CD8-positive, alpha-beta memory T cell (primary cell): Measurements from ENCODE around the gene SPNS3. TPM values are rescaled to one million over a fixed set of nuclear protein-coding genes. Genes with fewer than 3 reads are reported as not detected.

Experiments
- CTCF ChIA-PET: fragments of 350-600 bp; sonication (Branson Sonifier 250); formaldehyde crosslinking; loops from one replicate; lab custom pipeline; 2021; ENCODE audit warnings: antibody characterized with exemption; lab: Charles Lee
- POLR2A ChIA-PET: fragments of 350-600 bp; sonication (Branson Sonifier 250); formaldehyde crosslinking; loops from one replicate; lab custom pipeline; 2021; ENCODE audit warnings: antibody characterized with exemption; lab: Charles Lee
- DNase-seq, 5 donors: peaks; one replicate each; pipeline versions ENCODE4 v3.0.0 to v3.0.0-alpha.2; 2020 to 2022; ENCODE audit warnings: mixed read lengths in 1 of 5
- H3K27ac ChIP-seq: one replicate; pipeline ENCODE4 v1.7.0; 2013; ENCODE audit warnings: low read depth, mild to moderate bottlenecking, low read length, moderate library complexity
- H3K27me3 ChIP-seq: 2 replicates; pipeline ENCODE4 v1.7.0; 2013; ENCODE audit warnings: low read length, mild to moderate bottlenecking; ENCODE audit not compliant: insufficient read depth, poor library complexity, severe bottlenecking
- H3K36me3 ChIP-seq: 2 replicates; pipeline ENCODE4 v1.7.0; 2013; ENCODE audit warnings: mild to moderate bottlenecking, low read length, moderate library complexity; ENCODE audit not compliant: insufficient read depth
- H3K4me1 ChIP-seq: 2 replicates; pipeline ENCODE4 v1.7.0; 2013; ENCODE audit warnings: mild to moderate bottlenecking, low read length, moderate library complexity; ENCODE audit not compliant: insufficient read depth
- H3K4me3 ChIP-seq: 2 replicates; pipeline ENCODE4 v1.7.0; 2013; ENCODE audit warnings: mild to moderate bottlenecking, low read length
- H3K9me3 ChIP-seq: 2 replicates; pipeline ENCODE4 v1.7.0; 2013; ENCODE audit warnings: mild to moderate bottlenecking, low read length
- H3K27ac Mint-ChIP-seq, 8 donors: one replicate each; pipeline ENCODE4 v1.8.0; 2020 to 2021; ENCODE audit warnings: mixed read lengths in 8 of 8, mild to moderate bottlenecking in 6 of 8, inconsistent platforms in 3 of 8, moderate library complexity in 3 of 8
- H3K27me3 Mint-ChIP-seq, 2 donors: one replicate each; pipeline ENCODE4 v1.8.0; 2020 to 2021; ENCODE audit warnings: mixed read lengths in 2 of 2, mild to moderate bottlenecking in 1 of 2, moderate library complexity in 1 of 2
- H3K36me3 Mint-ChIP-seq, 3 donors: one replicate each; pipeline ENCODE4 v1.8.0; 2020 to 2021; ENCODE audit warnings: mixed read lengths in 3 of 3, inconsistent platforms in 1 of 3, mild to moderate bottlenecking in 1 of 3
- H3K4me1 Mint-ChIP-seq, 3 donors: one replicate each; pipeline ENCODE4 v1.8.0; 2020 to 2021; ENCODE audit warnings: mixed read lengths in 3 of 3, inconsistent platforms in 1 of 3, mild to moderate bottlenecking in 1 of 3
- H3K4me3 Mint-ChIP-seq, 7 donors: one replicate each; pipeline ENCODE4 v1.8.0; 2020 to 2021; ENCODE audit warnings: mixed read lengths in 7 of 7, mild to moderate bottlenecking in 6 of 7, moderate library complexity in 4 of 7, inconsistent platforms in 2 of 7
- H3K9me3 Mint-ChIP-seq, 5 donors: one replicate each; pipeline ENCODE4 v1.8.0; 2020 to 2022; ENCODE audit warnings: mixed read lengths in 5 of 5, mild to moderate bottlenecking in 3 of 5, moderate library complexity in 2 of 5, inconsistent platforms in 1 of 5
- polyA plus RNA-seq: library from polyadenylated mRNA; unstranded; fragments of 300-500 nt; fragmentation: Illumina TruSeq; gene quantifications from one replicate; pipeline ENCODE4 v1.2.3, GENCODE V29; 2021
- total RNA-seq, 2 experiments: library from RNA; stranded (reverse); gene quantifications; one replicate each; pipeline ENCODE4 v1.2.3, GENCODE V29; 2021

SPNS3 gene
- total RNA-seq: 1 to 10 TPM; 7.3 to 7.5 TPM
- 10.0 TPM for polyA plus RNA-seq

DNA sequence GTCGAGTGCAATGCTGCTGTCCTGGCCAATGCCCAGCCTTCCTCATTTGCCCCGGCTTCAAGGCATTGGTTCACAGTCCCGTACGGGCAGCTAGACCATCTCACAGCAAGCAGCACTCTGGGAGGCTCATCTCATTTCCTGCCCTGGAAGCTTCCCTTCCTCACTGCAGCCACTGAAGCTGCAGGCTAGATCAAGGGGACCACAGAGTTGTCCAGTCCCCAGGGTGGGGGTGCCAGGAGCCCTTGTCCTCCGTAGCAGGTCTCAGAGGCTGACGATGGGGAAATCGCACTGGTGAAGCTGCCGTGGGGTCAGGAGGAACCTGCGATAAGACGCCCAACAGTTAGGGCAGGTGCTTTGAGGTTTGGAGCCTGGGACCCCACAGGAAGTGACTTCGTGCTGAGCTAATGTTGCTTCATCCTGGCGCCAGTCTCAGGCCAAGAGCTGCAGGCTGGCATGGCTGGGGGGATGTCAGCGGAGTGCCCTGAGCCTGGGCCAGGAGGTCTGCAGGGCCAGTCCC lies at the start of gene SPNS3:
Gene SPNS3 (plus strand): TSS at position 426 of the 517 bp plus-strand sequence. CDS start 28 bp downstream, at position 454.
- Mint-ChIP-seq H3K9me3 (no peaks in the 10 kb centered on the region), H3K36me3 (no peaks in the 10 kb centered on the region), H3K27me3 (peaks cover 0 to 2% of the 10 kb centered on the region in 2 donors), H3K4me3 (peak within 1 kb of the TSS in 6 of 7 donors; percentile 54 to 80 (median 68)), H3K27ac (peak within 1 kb of the TSS in 7 of 8 donors; percentile 52 to 96 (median 79)), H3K4me1 (peaks cover 25 to 37% (median 25%) of the 10 kb centered on the region in 3 donors)
- Histone ChIP-seq H3K36me3 (no peaks in the 10 kb centered on the region), H3K27me3 (no peaks in the 10 kb centered on the region), H3K4me3 (peak within 1 kb of the TSS; percentile 55), H3K4me1 (peaks cover 17% of the 10 kb centered on the region), H3K27ac (no peak within 1 kb of the TSS), H3K9me3 (no peaks in the 10 kb centered on the region)
- POLR2A ChIA-PET: interaction anchor here (0.6 kb wide), 1 partner anchor 122 kb away, joined by 4 read pairs; the partner anchor contains the start of gene MYBBP1A
- CTCF ChIA-PET: interaction anchor here (0.6 to 2.8 kb wide), 6 partner anchors 13 to 190 kb away, joined by 3 to 9 read pairs (median 3); no protein-coding TSS in a partner anchor
- peak; percentile 6 to 54 (median 38) for DNase-seq

DNA sequence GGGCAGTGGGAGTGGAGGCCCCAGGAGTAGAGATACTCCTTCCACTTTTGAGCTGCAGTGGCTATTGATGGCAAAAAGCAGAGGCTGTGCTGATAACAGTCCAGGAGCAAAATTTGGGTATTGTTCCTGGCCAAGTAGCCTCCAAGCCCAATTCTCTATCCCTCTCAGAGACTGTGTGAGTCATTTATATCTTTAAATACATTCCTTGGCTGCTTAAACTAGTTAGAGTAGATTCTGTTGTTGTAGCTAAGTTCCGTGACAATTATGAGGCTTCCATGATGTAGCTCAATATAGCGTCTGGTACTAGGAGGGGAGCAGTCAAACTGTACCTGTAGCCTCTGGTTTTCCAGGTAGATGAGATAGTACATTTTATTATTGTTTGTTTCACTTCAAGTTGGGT lies 47.3 kb upstream of the SPNS3 start:
- no peaks in the 10 kb centered on the region for H3K36me3 Mint-ChIP-seq
- no peaks in the 10 kb centered on the region for H3K36me3 ChIP-seq
- no peak overlapping the region for H3K27ac Mint-ChIP-seq
- H3K4me1 Mint-ChIP-seq: no peaks in the 10 kb centered on the region
- H3K27me3 ChIP-seq: no peaks in the 10 kb centered on the region
- no peak for DNase-seq
- H3K27me3 Mint-ChIP-seq: no peaks in the 10 kb centered on the region
- no peak overlapping the region for H3K4me3 Mint-ChIP-seq
- no peaks in the 10 kb centered on the region for H3K9me3 Mint-ChIP-seq
- H3K4me3 ChIP-seq: no peak overlapping the region
- no peak overlapping the region for H3K27ac ChIP-seq
- ChIA-PET POLR2A (no interaction called here), CTCF (no interaction called here)
- H3K4me1 ChIP-seq: no peaks in the 10 kb centered on the region
- no peaks in the 10 kb centered on the region for H3K9me3 ChIP-seq

- no peaks in the 10 kb centered on the region for H3K4me1 ChIP-seq
- no peak overlapping the region for H3K27ac Mint-ChIP-seq
- H3K4me1 Mint-ChIP-seq: no peaks in the 10 kb centered on the region
- POLR2A ChIA-PET: no interaction called here
- H3K27ac ChIP-seq: no peak overlapping the region
- no peak overlapping the region for H3K4me3 ChIP-seq
- H3K27me3 Mint-ChIP-seq: no peaks in the 10 kb centered on the region
- H3K36me3 ChIP-seq: no peaks in the 10 kb centered on the region
- CTCF ChIA-PET: no interaction called here
- no peaks in the 10 kb centered on the region for H3K36me3 Mint-ChIP-seq
- no peaks in the 10 kb centered on the region for H3K27me3 ChIP-seq
- DNase-seq: no peak
- no peaks in the 10 kb centered on the region for H3K9me3 ChIP-seq
- H3K4me3 Mint-ChIP-seq: no peak overlapping the region
- no peaks in the 10 kb centered on the region for H3K9me3 Mint-ChIP-seq
Observed at GRCh38 chr17:4387137-4387536, 46.6 kb upstream of the SPNS3 start.

DNA sequence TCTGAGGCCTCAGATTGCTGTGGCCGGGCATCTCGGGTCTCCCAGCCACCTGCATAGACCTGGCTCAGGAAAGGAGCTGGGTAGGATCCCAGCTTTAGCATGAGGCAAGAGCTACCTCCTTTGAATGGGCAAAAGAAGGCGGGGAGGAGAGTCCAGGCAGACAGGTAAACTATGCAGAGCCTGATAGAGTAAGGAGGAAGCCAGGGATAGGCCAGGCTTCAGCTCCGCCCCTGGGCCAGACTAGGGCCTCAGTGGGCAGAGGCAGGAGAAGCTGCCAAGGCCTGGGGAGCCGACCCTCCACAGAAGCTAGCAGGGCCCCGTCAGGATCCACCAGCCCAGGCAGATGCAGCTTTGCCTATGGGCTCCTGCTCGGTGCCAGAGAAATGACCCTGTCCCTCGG lies 44.7 kb upstream of the SPNS3 start:
- no peaks in the 10 kb centered on the region for H3K9me3 Mint-ChIP-seq
- ChIA-PET POLR2A (interaction anchor here (0.6 kb wide), 1 partner anchor 47 kb away, joined by 5 read pairs; no protein-coding TSS in a partner anchor), CTCF (interaction anchor here (1.4 to 1.5 kb wide), 2 partner anchors 10 to 189 kb away, joined by 4 to 5 read pairs; no protein-coding TSS in a partner anchor)

GRCh38 chr17:4393806-4394205 lies 39.9 kb upstream of the SPNS3 start:
- H3K4me3 ChIP-seq: no peak overlapping the region
- H3K9me3 ChIP-seq: no peaks in the 10 kb centered on the region
- H3K9me3 Mint-ChIP-seq: no peaks in the 10 kb centered on the region
- H3K36me3 Mint-ChIP-seq: no peaks in the 10 kb centered on the region
- H3K27ac ChIP-seq: no peak overlapping the region
- H3K4me1 Mint-ChIP-seq: peaks cover 9 to 12% (median 9%) of the 10 kb centered on the region in 3 donors
- H3K36me3 ChIP-seq: no peaks in the 10 kb centered on the region
- H3K27me3 Mint-ChIP-seq: no peaks in the 10 kb centered on the region
- DNase-seq: no peak
- POLR2A ChIA-PET: no interaction called here
- H3K4me3 Mint-ChIP-seq: no peak overlapping the region
- CTCF ChIA-PET: interaction anchor here (1.1 to 1.5 kb wide), 2 partner anchors 10 to 14 kb away, joined by 3 to 5 read pairs; no protein-coding TSS in a partner anchor
- H3K4me1 ChIP-seq: no peaks in the 10 kb centered on the region
- no peak overlapping the region for H3K27ac Mint-ChIP-seq
- no peaks in the 10 kb centered on the region for H3K27me3 ChIP-seq

More for the DNA sequence above, 44.7 kb upstream of the SPNS3 start:
- Histone ChIP-seq H3K27me3 (no peaks in the 10 kb centered on the region), H3K9me3 (no peaks in the 10 kb centered on the region), H3K36me3 (no peaks in the 10 kb centered on the region), H3K4me1 (no peaks in the 10 kb centered on the region), H3K27ac (no peak overlapping the region), H3K4me3 (no peak overlapping the region)
- no peak for DNase-seq
- Mint-ChIP-seq H3K27ac (peak overlapping the region in 1 of 8 donors; percentile 29), H3K27me3 (no peaks in the 10 kb centered on the region), H3K4me1 (no peaks in the 10 kb centered on the region), H3K36me3 (no peaks in the 10 kb centered on the region), H3K4me3 (no peak overlapping the region)

GRCh38 chr17:4394208-4395110 lies 39.3 kb upstream of the SPNS3 start:
- Histone ChIP-seq H3K27me3 (no peaks in the 10 kb centered on the region), H3K36me3 (no peaks in the 10 kb centered on the region), H3K27ac (no peak overlapping the region), H3K4me3 (no peak overlapping the region), H3K4me1 (no peaks in the 10 kb centered on the region), H3K9me3 (no peaks in the 10 kb centered on the region)
- H3K9me3 Mint-ChIP-seq: no peaks in the 10 kb centered on the region
- no peaks in the 10 kb centered on the region for H3K27me3 Mint-ChIP-seq
- peak overlapping the region in 1 of 8 donors; percentile 75 for H3K27ac Mint-ChIP-seq
- peaks cover 9 to 12% (median 9%) of the 10 kb centered on the region in 3 donors for H3K4me1 Mint-ChIP-seq
- no peak overlapping the region for H3K4me3 Mint-ChIP-seq
- ChIA-PET CTCF (interaction anchor here (1.1 to 1.5 kb wide), 2 partner anchors 9 to 15 kb away, joined by 3 to 5 read pairs; no protein-coding TSS in a partner anchor), POLR2A (no interaction called here)
- H3K36me3 Mint-ChIP-seq: no peaks in the 10 kb centered on the region
- no peak for DNase-seq

GRCh38 chr17:4395111-4395478 lies 38.6 kb upstream of the SPNS3 start:
- ChIA-PET POLR2A (no interaction called here), CTCF (interaction anchor here (1.5 kb wide), 1 partner anchor 16 kb away, joined by 3 read pairs; no protein-coding TSS in a partner anchor)
- no peaks in the 10 kb centered on the region for H3K27me3 Mint-ChIP-seq
- H3K27ac ChIP-seq: no peak overlapping the region
- H3K27ac Mint-ChIP-seq: no peak overlapping the region
- no peaks in the 10 kb centered on the region for H3K9me3 ChIP-seq
- peaks cover 9 to 12% (median 9%) of the 10 kb centered on the region in 3 donors for H3K4me1 Mint-ChIP-seq
- no peak overlapping the region for H3K4me3 Mint-ChIP-seq
- no peaks in the 10 kb centered on the region for H3K9me3 Mint-ChIP-seq
- no peaks in the 10 kb centered on the region for H3K4me1 ChIP-seq
- no peaks in the 10 kb centered on the region for H3K36me3 Mint-ChIP-seq
- no peak overlapping the region for H3K4me3 ChIP-seq
- DNase-seq: no peak
- H3K36me3 ChIP-seq: no peaks in the 10 kb centered on the region
- no peaks in the 10 kb centered on the region for H3K27me3 ChIP-seq

GRCh38 chr17:4397840-4398239 lies 35.9 kb upstream of the SPNS3 start:
- H3K27me3 Mint-ChIP-seq: no peaks in the 10 kb centered on the region
- no peak for DNase-seq
- Histone ChIP-seq H3K36me3 (no peaks in the 10 kb centered on the region), H3K4me3 (no peak overlapping the region), H3K27ac (no peak overlapping the region), H3K4me1 (no peaks in the 10 kb centered on the region), H3K27me3 (no peaks in the 10 kb centered on the region), H3K9me3 (no peaks in the 10 kb centered on the region)
- no peak overlapping the region for H3K27ac Mint-ChIP-seq
- no peaks in the 10 kb centered on the region for H3K9me3 Mint-ChIP-seq
- ChIA-PET CTCF (no interaction called here), POLR2A (no interaction called here)
- H3K4me1 Mint-ChIP-seq: peaks cover 9 to 12% (median 9%) of the 10 kb centered on the region in 3 donors
- H3K4me3 Mint-ChIP-seq: no peak overlapping the region
- peaks cover 0 to 4% (median 0%) of the 10 kb centered on the region in 3 donors for H3K36me3 Mint-ChIP-seq
